Ishikawa (cell line): ENCODE results near the gene SDHAF4.

Experiments
- CEBPB ChIP-seq: IDR thresholded peaks from 2 replicates; pipeline ENCODE4 v1.6.1; 2012
- CREB1 ChIP-seq: IDR thresholded peaks from 2 replicates; pipeline ENCODE4 v1.6.1; 2012; ENCODE audit warnings: low read depth
- EGR1 ChIP-seq: IDR thresholded peaks from 2 replicates; pipeline ENCODE4 v1.6.1; 2012
- EP300 ChIP-seq: IDR thresholded peaks from 2 replicates; pipeline ENCODE4 v1.6.1; 2012; ENCODE audit warnings: borderline replicate concordance
- FOXM1 ChIP-seq: IDR thresholded peaks from 2 replicates; pipeline ENCODE4 v1.6.1; 2012; ENCODE audit warnings: low read depth, borderline replicate concordance
- NFIC ChIP-seq: IDR thresholded peaks from 2 replicates; pipeline ENCODE4 v1.6.1; 2012
- RAD21 ChIP-seq: IDR thresholded peaks from 2 replicates; pipeline ENCODE4 v1.6.1; 2012; ENCODE audit warnings: low read depth
- TAF1 ChIP-seq: IDR thresholded peaks from 2 replicates; pipeline ENCODE4 v1.6.1; 2012; ENCODE audit warnings: low read depth, mild to moderate bottlenecking
- TCF12 ChIP-seq: IDR thresholded peaks from 2 replicates; pipeline ENCODE4 v1.6.1; 2012; ENCODE audit warnings: low read depth
- TEAD4 ChIP-seq: IDR thresholded peaks from 2 replicates; pipeline ENCODE4 v1.6.1; 2012
- USF1 ChIP-seq: IDR thresholded peaks from 2 replicates; pipeline ENCODE4 v1.6.1; 2012
- YY1 ChIP-seq: IDR thresholded peaks from 2 replicates; pipeline ENCODE4 v1.6.1; 2012; ENCODE audit warnings: low read depth
- ZBTB7A ChIP-seq: IDR thresholded peaks from 2 replicates; pipeline ENCODE4 v1.6.1; 2012; ENCODE audit warnings: low read depth
- TF ChIP-seq, protein P1 (sequence below): IDR thresholded peaks from 2 replicates; pipeline ENCODE4 v1.6.1; 2012; ENCODE audit warnings: low read depth, mild to moderate bottlenecking
- TF ChIP-seq, protein P2 (sequence below): IDR thresholded peaks from 2 replicates; pipeline ENCODE4 v1.6.1; 2012

The SDHAF4 gene

DNA sequence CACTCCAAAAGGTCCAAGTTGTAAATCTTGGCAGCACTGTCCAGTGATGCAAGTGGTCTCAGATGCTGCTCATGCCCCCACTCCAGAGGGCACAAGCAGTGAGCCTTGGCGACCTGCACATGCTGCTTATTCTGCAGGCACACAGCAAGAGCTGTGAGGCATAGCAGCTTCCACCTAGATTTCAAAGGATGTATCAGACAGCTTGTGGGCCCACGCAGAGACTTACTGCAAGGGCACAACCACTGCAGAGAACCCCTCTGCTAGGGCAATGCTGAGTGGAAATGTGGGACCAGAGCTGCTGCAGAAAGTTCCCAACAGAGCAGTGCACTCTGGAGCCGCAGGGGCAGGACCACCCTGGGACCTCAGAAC lies 26.4 kb downstream of the SDHAF4 start:
- TF ChIP-seq, protein P1, sequence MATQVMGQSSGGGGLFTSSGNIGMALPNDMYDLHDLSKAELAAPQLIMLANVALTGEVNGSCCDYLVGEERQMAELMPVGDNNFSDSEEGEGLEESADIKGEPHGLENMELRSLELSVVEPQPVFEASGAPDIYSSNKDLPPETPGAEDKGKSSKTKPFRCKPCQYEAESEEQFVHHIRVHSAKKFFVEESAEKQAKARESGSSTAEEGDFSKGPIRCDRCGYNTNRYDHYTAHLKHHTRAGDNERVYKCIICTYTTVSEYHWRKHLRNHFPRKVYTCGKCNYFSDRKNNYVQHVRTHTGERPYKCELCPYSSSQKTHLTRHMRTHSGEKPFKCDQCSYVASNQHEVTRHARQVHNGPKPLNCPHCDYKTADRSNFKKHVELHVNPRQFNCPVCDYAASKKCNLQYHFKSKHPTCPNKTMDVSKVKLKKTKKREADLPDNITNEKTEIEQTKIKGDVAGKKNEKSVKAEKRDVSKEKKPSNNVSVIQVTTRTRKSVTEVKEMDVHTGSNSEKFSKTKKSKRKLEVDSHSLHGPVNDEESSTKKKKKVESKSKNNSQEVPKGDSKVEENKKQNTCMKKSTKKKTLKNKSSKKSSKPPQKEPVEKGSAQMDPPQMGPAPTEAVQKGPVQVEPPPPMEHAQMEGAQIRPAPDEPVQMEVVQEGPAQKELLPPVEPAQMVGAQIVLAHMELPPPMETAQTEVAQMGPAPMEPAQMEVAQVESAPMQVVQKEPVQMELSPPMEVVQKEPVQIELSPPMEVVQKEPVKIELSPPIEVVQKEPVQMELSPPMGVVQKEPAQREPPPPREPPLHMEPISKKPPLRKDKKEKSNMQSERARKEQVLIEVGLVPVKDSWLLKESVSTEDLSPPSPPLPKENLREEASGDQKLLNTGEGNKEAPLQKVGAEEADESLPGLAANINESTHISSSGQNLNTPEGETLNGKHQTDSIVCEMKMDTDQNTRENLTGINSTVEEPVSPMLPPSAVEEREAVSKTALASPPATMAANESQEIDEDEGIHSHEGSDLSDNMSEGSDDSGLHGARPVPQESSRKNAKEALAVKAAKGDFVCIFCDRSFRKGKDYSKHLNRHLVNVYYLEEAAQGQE = no peak
- TF ChIP-seq, protein P2, sequence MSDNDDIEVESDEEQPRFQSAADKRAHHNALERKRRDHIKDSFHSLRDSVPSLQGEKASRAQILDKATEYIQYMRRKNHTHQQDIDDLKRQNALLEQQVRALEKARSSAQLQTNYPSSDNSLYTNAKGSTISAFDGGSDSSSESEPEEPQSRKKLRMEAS = no peak
- TF ChIP-seq EP300 (no peak), CEBPB (no peak), NFIC (no peak), TEAD4 (no peak), CREB1 (no peak), TAF1 (no peak), RAD21 (no peak)

DNA sequence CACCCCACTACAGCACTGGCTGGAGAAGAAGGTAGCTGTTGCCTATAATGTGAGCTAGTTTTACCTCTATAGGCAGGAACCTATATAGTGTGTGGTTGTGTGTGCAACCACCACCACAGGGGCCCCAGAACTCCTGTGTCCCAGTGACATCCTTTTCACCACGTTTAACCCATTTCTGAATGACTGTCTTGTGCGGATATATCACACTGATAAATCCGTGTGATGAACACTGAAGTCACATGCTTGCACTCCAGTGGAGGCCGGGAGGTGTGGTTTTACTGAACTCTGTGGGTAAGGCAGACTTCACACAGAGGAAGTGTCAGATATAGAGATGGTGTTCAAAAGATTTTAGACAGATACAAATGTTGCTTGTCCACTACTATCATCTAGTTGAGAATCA lies 32.5 kb downstream of the SDHAF4 start:
- TF ChIP-seq FOXM1 (no peak), ZBTB7A (no peak), TEAD4 (no peak), USF1 (no peak), TAF1 (no peak), TCF12 (no peak), YY1 (no peak), EGR1 (no peak), RAD21 (no peak), NFIC (no peak), CREB1 (no peak), EP300 (no peak), CEBPB (no peak)
- TF ChIP-seq, protein P1 = no peak
- TF ChIP-seq, protein P2 = no peak

GRCh38 chr6:70601014-70601413 lies 34.3 kb downstream of the SDHAF4 start:
- TF ChIP-seq NFIC (no peak), YY1 (no peak), TCF12 (no peak), USF1 (no peak), CEBPB (no peak), TAF1 (no peak), EP300 (no peak), ZBTB7A (no peak), EGR1 (no peak), FOXM1 (no peak), RAD21 (no peak), CREB1 (no peak), TEAD4 (no peak)
- TF ChIP-seq, protein P2 = no peak
- TF ChIP-seq, protein P1 = no peak

DNA sequence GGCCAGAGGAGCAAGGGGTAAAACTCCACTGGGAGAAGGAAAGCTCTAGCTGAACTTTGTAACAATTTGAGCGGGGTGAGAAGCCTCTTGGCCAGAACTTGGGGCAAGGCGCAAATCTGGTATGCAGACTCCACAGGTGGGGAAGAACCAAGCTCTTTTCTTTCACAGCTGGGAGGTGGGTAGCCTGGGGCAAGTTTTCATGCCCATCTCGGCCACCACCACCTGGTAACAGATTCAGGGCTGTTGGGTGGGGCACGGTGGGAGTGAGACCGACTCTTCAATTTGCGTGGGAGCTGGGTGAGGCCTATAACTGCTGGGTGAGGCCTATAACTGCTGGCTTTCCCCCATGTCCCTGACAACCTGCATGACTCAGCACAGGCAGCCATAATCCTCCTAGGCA lies 37.5 kb downstream of the SDHAF4 start:
- TF ChIP-seq, protein P2 = no peak
- TF ChIP-seq CEBPB (no peak), ZBTB7A (no peak), NFIC (no peak), TEAD4 (no peak), EP300 (no peak), EGR1 (no peak), RAD21 (no peak), YY1 (no peak)
- TF ChIP-seq, protein P1 = no peak
